Neural progenitor cell (in vitro differentiated cells): ENCODE measurements around the gene IL11RA.

Source experiments
- EZH2 ChIP-seq: fragments of 200-600 bp; sonication (generic); IDR thresholded peaks from 2 replicates; pipeline ENCODE4 v1.6.1; 2017; ENCODE audit warnings: antibody characterized with exemption, mild to moderate bottlenecking, moderate library complexity
- TF ChIP-seq, protein P1 (sequence below): fragments of 200-600 bp; sonication (generic); IDR thresholded peaks from 2 replicates; pipeline ENCODE4 v1.5.1; 2017; ENCODE audit warnings: antibody characterized with exemption, mild to moderate bottlenecking

DNA sequence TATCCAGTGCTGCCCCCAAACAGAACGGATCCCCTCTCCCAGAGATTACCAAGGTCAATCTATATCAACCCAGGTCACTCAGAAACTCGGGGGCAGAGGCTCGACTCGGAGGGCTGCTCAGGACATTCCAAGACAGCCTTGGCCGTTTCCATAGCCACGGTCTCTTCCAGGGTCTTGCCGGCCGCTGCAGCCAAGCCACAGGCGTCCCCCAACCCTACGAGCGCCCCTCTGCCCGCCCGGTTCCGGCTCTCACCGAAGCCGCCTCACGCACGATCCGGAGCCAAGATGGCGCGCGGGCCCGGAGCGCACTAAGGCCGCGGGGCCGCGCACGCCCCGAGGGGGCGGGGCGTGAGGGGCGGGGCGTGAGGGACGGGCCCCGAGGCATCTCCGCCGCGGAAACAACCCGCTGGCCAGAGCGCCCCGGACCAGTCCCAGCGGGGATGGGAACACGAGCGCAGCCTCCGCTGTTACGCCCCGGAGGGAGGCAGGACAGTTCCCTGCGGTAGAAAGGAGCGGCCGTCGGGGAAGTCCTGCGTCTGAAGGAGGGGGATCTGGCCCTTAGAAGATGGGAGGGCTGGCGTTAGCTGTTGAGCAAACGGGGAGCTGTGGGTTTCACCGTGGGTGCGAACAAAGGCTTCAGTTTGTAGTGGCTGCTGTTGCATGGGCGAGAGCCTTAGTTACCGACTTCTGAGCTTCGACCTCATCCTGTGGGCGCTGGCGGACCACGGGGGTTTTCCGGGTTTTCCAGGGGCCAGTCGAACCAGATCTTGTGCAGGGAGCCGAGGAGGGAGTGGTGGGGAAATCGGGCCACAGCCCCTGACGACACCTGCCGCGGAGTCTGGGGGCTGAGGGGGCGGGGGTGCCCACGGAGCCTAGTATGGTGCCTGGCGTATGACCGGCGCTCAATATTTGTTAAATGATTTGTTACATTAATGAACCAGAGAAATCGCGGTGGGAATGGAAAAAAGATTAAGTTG lies 39.9 kb upstream of the IL11RA start, which contains the start of gene RPP25L:
- TF ChIP-seq, protein P1, sequence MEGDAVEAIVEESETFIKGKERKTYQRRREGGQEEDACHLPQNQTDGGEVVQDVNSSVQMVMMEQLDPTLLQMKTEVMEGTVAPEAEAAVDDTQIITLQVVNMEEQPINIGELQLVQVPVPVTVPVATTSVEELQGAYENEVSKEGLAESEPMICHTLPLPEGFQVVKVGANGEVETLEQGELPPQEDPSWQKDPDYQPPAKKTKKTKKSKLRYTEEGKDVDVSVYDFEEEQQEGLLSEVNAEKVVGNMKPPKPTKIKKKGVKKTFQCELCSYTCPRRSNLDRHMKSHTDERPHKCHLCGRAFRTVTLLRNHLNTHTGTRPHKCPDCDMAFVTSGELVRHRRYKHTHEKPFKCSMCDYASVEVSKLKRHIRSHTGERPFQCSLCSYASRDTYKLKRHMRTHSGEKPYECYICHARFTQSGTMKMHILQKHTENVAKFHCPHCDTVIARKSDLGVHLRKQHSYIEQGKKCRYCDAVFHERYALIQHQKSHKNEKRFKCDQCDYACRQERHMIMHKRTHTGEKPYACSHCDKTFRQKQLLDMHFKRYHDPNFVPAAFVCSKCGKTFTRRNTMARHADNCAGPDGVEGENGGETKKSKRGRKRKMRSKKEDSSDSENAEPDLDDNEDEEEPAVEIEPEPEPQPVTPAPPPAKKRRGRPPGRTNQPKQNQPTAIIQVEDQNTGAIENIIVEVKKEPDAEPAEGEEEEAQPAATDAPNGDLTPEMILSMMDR, result no peak
- peak; percentile 36 for TF ChIP-seq EZH2
